HEK293 (cell line): Measurements from ENCODE around the gene PCDH9.

Experiments used
- MEIS1 ChIP-seq: sonication (generic); formaldehyde crosslinking; IDR thresholded peaks from 2 replicates; pipeline ENCODE4 v1.8.1; 2022; ENCODE audit warnings: missing genetic modification reagents, mild to moderate bottlenecking, borderline replicate concordance
- MZF1 ChIP-seq: fragments of 450-650 bp; formaldehyde crosslinking; IDR thresholded peaks from 2 replicates; pipeline ENCODE4 v1.5.1; 2017; ENCODE audit warnings: missing biosample characterization, missing genetic modification characterization, borderline replicate concordance
- PBX3 ChIP-seq: sonication (generic); formaldehyde crosslinking; IDR thresholded peaks from 2 replicates; pipeline ENCODE4 v1.8.1; 2022; ENCODE audit warnings: mild to moderate bottlenecking, moderate library complexity, missing genetic modification reagents
- SETDB1 ChIP-seq: IDR thresholded peaks from one replicate; pipeline ENCODE4 v1.6.1; 2017; ENCODE audit warnings: mild to moderate bottlenecking, low read length, moderate library complexity, mixed read lengths; ENCODE audit not compliant: insufficient read length
- ZNF600 ChIP-seq: fragments of 450-650 bp; formaldehyde crosslinking; IDR thresholded peaks from 2 replicates; pipeline ENCODE4 v1.5.1; 2016; ENCODE audit warnings: missing biosample characterization, missing genetic modification characterization
- ZNF621 ChIP-seq: fragments of 450-650 bp; formaldehyde crosslinking; IDR thresholded peaks from 2 replicates; pipeline ENCODE4 v1.5.1; 2017; ENCODE audit warnings: missing biosample characterization, missing genetic modification characterization
- ZNF677 ChIP-seq: fragments of 450-650 bp; IDR thresholded peaks from 2 replicates; pipeline ENCODE4 v1.5.0; 2018; ENCODE audit warnings: missing biosample characterization, mild to moderate bottlenecking, missing genetic modification characterization, moderate library complexity
- ZNF692 ChIP-seq: fragments of 450-650 bp; formaldehyde crosslinking; IDR thresholded peaks from 2 replicates; pipeline ENCODE4 v1.5.1; 2016; ENCODE audit warnings: missing biosample characterization, missing genetic modification characterization
- ZNF830 ChIP-seq: fragments of 450-650 bp; IDR thresholded peaks from 2 replicates; pipeline ENCODE4 v1.5.0; 2018; ENCODE audit warnings: missing biosample characterization, missing genetic modification characterization, low read depth, mild to moderate bottlenecking, moderate library complexity
- TF ChIP-seq, protein P1 (sequence below): fragments of 450-650 bp; formaldehyde crosslinking; IDR thresholded peaks from 2 replicates; pipeline ENCODE4 v1.5.1; 2016; ENCODE audit warnings: missing biosample characterization, missing genetic modification characterization
- TF ChIP-seq, protein P2 (sequence below): fragments of 450-650 bp; formaldehyde crosslinking; IDR thresholded peaks from 2 replicates; pipeline ENCODE4 v1.5.1; 2016; ENCODE audit warnings: missing biosample characterization, missing genetic modification characterization
- TF ChIP-seq, protein P3 (sequence below): fragments of 450-650 bp; IDR thresholded peaks from 2 replicates; pipeline ENCODE4 v1.5.1; 2018; ENCODE audit warnings: missing biosample characterization, mild to moderate bottlenecking, missing genetic modification characterization
- TF ChIP-seq, protein P4 (sequence below): fragments of 450-650 bp; formaldehyde crosslinking; IDR thresholded peaks from 2 replicates; pipeline ENCODE4 v1.5.1; 2017; ENCODE audit warnings: missing biosample characterization, missing genetic modification characterization
- TF ChIP-seq, protein P5 (sequence below): fragments of 450-650 bp; formaldehyde crosslinking; IDR thresholded peaks from 2 replicates; pipeline ENCODE4 v1.5.1; 2017; ENCODE audit warnings: missing biosample characterization, missing genetic modification characterization

The PCDH9 gene

GRCh38 chr13:66660468-66660813, 569.7 kb downstream of the PCDH9 start (continued):
- TF ChIP-seq, protein P1, sequence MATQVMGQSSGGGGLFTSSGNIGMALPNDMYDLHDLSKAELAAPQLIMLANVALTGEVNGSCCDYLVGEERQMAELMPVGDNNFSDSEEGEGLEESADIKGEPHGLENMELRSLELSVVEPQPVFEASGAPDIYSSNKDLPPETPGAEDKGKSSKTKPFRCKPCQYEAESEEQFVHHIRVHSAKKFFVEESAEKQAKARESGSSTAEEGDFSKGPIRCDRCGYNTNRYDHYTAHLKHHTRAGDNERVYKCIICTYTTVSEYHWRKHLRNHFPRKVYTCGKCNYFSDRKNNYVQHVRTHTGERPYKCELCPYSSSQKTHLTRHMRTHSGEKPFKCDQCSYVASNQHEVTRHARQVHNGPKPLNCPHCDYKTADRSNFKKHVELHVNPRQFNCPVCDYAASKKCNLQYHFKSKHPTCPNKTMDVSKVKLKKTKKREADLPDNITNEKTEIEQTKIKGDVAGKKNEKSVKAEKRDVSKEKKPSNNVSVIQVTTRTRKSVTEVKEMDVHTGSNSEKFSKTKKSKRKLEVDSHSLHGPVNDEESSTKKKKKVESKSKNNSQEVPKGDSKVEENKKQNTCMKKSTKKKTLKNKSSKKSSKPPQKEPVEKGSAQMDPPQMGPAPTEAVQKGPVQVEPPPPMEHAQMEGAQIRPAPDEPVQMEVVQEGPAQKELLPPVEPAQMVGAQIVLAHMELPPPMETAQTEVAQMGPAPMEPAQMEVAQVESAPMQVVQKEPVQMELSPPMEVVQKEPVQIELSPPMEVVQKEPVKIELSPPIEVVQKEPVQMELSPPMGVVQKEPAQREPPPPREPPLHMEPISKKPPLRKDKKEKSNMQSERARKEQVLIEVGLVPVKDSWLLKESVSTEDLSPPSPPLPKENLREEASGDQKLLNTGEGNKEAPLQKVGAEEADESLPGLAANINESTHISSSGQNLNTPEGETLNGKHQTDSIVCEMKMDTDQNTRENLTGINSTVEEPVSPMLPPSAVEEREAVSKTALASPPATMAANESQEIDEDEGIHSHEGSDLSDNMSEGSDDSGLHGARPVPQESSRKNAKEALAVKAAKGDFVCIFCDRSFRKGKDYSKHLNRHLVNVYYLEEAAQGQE: no peak
- TF ChIP-seq ZNF600 (tag by site-specific recombination) (no peak), ZNF692 (tag by site-specific recombination) (no peak), MEIS1 (CRISPR knock-in tag) (no peak), ZNF677 (tag by site-specific recombination) (no peak), ZNF621 (no peak), MZF1 (tag by site-specific recombination) (no peak), SETDB1 (no peak), PBX3 (CRISPR knock-in tag) (no peak), ZNF830 (tag by site-specific recombination) (no peak)
- TF ChIP-seq, protein P2, sequence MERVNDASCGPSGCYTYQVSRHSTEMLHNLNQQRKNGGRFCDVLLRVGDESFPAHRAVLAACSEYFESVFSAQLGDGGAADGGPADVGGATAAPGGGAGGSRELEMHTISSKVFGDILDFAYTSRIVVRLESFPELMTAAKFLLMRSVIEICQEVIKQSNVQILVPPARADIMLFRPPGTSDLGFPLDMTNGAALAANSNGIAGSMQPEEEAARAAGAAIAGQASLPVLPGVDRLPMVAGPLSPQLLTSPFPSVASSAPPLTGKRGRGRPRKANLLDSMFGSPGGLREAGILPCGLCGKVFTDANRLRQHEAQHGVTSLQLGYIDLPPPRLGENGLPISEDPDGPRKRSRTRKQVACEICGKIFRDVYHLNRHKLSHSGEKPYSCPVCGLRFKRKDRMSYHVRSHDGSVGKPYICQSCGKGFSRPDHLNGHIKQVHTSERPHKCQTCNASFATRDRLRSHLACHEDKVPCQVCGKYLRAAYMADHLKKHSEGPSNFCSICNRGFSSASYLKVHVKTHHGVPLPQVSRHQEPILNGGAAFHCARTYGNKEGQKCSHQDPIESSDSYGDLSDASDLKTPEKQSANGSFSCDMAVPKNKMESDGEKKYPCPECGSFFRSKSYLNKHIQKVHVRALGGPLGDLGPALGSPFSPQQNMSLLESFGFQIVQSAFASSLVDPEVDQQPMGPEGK: no peak
- TF ChIP-seq, protein P3, sequence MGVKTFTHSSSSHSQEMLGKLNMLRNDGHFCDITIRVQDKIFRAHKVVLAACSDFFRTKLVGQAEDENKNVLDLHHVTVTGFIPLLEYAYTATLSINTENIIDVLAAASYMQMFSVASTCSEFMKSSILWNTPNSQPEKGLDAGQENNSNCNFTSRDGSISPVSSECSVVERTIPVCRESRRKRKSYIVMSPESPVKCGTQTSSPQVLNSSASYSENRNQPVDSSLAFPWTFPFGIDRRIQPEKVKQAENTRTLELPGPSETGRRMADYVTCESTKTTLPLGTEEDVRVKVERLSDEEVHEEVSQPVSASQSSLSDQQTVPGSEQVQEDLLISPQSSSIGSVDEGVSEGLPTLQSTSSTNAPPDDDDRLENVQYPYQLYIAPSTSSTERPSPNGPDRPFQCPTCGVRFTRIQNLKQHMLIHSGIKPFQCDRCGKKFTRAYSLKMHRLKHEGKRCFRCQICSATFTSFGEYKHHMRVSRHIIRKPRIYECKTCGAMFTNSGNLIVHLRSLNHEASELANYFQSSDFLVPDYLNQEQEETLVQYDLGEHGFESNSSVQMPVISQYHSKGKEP (tag by site-specific recombination): no peak
- TF ChIP-seq, protein P4, sequence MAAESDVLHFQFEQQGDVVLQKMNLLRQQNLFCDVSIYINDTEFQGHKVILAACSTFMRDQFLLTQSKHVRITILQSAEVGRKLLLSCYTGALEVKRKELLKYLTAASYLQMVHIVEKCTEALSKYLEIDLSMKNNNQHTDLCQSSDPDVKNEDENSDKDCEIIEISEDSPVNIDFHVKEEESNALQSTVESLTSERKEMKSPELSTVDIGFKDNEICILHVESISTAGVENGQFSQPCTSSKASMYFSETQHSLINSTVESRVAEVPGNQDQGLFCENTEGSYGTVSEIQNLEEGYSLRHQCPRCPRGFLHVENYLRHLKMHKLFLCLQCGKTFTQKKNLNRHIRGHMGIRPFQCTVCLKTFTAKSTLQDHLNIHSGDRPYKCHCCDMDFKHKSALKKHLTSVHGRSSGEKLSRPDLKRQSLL (tag by site-specific recombination): no peak
- TF ChIP-seq, protein P5, sequence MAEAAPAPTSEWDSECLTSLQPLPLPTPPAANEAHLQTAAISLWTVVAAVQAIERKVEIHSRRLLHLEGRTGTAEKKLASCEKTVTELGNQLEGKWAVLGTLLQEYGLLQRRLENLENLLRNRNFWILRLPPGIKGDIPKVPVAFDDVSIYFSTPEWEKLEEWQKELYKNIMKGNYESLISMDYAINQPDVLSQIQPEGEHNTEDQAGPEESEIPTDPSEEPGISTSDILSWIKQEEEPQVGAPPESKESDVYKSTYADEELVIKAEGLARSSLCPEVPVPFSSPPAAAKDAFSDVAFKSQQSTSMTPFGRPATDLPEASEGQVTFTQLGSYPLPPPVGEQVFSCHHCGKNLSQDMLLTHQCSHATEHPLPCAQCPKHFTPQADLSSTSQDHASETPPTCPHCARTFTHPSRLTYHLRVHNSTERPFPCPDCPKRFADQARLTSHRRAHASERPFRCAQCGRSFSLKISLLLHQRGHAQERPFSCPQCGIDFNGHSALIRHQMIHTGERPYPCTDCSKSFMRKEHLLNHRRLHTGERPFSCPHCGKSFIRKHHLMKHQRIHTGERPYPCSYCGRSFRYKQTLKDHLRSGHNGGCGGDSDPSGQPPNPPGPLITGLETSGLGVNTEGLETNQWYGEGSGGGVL (tag by site-specific recombination): no peak
- TF ChIP-seq, all 188 proteins: peak for 0
